GM21737 (cell line): ENCODE measurements around the gene LZTFL1.

Source experiments
- ATAC-seq: cut with Tn5 transposase; IDR thresholded peaks from one replicate; pipeline ENCODE4 v1.9.1; 2021; ENCODE audit warnings: mild to moderate bottlenecking, moderate library complexity; ENCODE audit not compliant: unreplicated experiment

Gene LZTFL1

GRCh38 chr3:45814322-45814721 is 27.6 kb downstream of the LZTFL1 start:
- no peak for ATAC-seq

DNA sequence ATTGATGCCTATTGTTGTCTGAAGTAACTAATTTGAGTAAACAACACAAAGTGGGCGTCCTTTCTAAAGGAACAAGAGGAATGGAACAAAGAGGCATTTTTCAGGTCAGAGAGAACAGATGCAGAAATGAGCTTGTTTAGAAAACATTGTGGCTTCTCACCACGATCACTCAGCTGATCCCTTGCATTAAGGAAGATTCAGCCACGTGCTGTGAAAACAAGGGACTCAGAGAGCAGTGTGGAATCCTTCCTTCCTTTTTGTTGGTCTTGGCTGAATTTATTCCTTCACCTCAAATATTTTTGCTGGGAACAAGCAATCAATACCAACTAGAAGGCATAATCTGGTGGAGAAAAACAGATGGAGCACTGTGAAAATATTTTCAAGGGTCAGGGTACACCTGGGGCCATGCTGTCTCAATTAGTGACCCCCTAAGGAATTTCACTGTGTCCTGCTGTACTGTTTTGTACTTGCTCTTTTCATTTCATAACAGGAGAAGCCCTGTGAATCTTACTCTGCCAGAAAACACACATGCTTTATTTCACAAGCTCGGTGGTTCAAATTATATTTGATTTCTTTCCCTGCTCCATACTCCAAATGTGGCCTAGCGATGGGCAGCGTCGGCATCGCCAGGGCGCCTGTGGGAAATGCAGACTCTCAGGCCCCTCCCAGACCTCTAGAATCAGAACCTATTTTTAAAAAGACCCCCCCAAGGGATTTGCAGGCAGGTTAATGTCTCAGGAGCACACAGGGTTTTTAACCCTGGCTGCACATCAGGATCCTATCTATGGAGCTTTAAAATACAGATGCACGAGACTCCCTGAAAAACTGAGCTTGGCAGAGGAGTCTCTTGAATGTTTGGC is 34.0 kb downstream of the LZTFL1 start:
- ATAC-seq: no peak

DNA sequence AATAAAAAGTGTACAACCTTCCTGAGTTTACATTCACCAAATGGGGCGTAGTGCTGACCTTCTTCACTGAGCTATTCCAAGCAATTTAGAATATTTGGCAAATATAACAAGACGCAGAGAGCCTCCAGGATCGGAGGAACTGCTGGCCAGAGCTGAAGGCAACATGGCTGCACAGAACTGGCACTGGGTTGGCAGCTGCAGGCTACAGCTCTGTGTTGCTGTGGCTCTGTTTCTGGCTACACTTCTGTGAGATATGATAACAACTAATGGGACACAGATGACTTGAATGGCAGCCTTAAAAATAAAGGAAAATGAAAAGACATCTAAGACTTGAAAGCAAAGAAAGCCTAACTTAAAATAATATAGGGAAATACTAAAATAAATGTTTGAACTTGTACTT is 34.8 kb downstream of the LZTFL1 start:
- no peak for ATAC-seq

DNA sequence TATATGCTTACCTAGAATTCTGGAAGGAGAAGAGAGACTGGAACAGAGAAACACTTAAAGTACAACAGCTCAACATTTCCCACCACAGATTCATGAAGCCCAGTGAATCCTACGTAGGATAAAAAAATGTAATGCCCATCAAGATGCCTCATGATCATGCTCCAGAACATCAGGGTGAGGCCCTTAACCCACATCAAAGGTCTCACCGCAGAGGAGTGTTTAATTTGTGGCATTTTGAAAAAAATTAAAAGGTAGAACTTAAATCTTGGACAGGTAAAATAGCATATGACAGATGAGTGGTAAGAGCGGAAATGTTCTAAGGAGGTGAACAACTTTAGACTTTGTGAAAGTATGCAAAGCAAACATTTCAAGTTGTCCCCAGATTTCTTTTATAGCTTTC is 35.8 kb downstream of the LZTFL1 start:
- ATAC-seq: no peak

DNA sequence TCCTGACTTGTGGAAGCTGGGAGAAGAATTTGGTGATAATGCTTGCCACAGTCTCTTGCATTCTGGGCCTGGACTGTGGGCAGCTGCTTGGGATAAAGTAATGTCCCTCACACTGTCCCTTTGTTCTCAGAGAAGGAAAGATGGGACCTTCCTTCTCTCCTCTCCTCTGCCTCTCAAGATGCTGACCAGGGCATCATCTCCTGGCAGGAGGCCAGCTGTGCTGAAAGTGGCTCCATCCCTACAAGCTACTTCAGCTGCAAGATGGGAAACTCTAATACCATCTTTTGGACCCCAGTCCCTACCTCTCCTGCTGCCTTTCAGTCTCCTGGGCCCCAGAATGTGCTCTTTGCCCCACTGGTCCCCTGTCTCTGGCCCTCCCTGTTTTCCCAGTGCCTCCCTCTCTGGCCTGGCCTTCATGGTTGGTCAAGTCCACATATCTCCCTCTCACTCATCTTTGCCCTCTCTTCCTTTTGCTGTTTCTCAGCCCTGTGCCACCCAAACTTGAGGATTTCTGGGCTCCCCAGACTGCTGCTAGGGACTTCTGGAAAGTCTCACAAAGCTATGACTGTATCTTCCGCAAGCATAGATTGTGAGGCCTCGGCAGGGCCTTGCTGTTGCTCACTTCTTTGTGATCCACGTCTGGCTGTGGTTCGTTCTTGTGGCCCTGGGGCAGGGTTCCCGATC is 38.5 kb downstream of the LZTFL1 start:
- ATAC-seq: no peak

DNA sequence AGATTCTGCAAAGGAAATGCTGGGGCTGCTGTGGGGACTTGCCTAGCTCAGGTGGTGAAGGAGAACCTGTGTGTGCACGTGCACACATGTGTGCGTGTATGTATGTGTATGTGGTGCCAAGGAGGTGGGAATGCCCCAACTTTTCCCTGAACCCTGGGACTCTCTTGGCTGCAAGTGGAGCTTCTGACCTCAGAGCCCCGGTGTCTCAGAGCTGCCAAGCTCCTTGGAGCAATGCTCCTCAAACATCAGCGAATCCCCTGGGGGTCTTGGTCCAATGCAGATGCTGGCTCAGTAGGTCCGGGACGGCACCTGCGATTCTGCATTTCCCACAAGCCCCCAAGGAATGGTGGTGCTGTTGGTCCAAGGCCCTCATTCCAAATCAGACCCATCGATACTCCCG is 39.8 kb downstream of the LZTFL1 start:
- no peak for ATAC-seq

DNA sequence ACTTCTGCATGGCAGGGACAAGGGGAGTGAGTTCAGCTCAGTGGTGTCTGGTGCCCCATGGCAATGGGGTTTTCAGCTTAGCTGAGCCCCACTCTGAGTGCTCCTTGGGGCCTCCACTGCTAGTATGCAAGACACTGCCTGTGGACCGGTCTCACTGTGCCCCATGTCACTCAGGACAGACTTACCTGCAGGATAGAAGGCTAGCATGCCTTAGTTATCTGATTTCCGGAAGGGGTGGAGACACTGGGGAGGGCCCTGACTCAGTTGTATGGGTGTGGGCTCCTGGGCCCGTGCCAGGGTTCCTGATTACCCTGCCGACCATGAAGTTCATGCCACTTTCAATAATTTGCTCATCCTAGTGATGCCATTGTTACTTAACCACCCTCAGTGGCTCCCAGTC is 41.3 kb downstream of the LZTFL1 start:
- no peak for ATAC-seq

DNA sequence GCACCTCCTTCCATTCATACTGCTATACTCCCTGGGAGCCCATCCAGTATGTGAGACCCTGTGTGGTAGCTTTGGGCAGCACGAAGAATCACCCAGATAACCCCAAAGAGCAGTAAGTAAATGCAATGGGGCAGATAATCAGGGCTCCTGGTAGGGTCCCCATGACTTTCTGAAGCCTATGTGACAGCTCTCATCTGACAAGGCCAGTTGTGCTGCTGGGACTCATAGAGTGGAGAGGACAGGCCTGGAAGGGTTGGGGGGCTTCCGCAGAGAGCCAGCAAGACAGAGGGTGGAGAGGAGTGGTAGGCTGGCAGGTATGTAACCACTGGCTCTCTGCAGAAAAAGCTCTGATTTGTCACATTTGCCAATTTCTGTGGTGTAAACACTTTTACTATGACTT is 42.3 kb downstream of the LZTFL1 start:
- no peak for ATAC-seq

GRCh38 chr3:45798034-45798433 is 43.9 kb downstream of the LZTFL1 start:
- no peak for ATAC-seq

DNA sequence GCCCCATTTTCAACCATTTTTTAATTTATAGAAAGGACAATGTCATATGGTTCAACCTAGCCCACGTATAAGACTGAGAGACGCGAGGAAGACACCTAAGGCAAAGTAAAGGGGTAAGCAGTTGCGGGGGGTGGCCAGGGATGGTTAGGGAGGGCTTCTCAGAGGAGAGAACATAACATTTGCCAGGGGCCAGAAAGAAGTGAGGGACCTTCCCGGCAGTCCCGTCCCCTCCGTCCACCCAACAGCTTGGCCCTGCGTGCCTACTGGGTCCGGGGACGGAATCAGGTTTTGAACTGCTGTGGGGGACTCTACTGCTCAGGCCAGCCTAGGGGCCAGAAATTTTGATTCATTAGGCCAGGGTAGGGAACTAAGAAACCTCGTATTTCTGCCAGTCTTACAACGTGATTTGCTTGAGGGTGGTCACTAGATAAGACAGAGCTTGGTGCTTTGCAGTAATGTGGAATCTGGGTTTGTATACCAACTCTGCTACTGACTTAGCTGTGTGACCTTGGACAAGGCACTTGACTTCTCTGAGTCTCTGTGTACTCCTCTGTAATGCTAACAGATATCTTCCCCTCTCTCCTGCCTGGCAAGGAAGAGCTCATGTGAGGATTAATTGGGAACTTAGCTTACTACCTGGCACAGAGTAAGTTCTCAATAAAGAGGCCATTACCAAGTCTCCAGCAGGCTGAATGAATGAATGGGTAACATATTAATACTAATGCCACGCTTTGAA is 44.8 kb downstream of the LZTFL1 start:
- ATAC-seq: no peak

DNA sequence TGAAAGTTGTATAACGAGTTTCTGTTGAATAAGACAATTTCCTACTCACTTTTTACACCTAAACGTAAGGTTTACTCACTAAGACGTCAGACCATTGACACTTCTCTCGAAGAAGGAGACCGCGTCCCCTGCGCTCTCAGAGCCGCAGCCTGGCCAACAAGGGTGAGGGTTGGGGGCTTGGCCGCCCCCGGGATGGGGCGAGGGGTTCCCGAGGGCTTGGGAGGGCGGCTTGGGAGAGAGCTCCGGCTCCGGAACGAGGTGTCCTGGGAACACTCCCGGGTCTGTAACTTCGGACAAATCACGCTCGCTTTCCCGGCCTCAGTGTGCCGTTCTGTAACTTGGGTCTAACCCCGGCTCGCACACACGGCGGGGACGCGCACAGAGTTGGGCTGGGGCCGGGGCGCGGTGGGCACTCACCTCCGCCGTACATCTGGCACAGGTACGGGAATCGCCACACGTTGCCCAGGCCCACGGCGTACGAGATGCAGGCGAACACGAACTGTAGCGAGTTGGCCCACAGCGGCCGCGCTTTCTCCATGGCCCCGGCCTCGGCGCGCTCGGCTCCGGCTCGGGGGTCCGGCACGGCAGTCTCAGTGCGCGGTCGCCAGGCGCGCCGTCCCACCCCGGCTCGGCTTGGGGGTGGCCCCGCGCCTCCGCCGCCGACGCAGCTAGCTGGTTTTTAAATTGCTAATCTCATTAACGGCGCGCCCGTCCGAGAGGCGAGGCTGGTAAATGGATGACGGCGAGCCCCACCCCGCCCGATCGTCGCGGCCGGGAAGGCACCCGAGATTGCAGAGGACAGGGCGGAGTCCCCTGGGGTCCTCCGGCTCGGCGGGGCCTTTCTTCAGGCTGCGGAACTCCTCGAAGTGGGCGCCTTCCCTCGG is 45.8 kb downstream of the LZTFL1 start, which contains the start of gene SLC6A20:
TSS of gene SLC6A20 (minus strand) at position 655 of the 884 bp plus-strand sequence. CDS start at position 538, 117 bp downstream.
- no peak for ATAC-seq

GRCh38 chr3:45795509-45795881 is 46.4 kb downstream of the LZTFL1 start:
- ATAC-seq: no peak

DNA sequence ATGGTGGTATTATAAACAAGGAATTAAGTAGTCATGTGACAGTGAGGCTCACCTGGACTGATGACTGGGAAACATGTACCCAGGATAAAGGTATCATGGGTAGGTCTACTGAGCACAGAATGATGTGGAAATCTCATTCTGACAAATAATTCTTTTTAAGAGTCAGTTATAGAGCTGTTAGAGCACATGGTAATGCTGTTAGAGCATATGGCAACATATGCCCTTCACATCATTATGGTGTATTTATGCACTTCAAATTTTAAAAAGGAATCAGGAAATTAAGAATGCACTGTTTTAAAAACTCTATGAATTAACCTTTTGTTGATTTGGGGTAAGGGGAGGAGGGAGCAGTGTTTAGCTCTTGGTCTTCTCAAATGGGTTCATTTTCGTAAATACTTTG is 47.3 kb downstream of the LZTFL1 start:
- no peak for ATAC-seq

- no peak for ATAC-seq
Measured at GRCh38 chr3:45794177-45794560, 47.8 kb downstream of the LZTFL1 start.

DNA sequence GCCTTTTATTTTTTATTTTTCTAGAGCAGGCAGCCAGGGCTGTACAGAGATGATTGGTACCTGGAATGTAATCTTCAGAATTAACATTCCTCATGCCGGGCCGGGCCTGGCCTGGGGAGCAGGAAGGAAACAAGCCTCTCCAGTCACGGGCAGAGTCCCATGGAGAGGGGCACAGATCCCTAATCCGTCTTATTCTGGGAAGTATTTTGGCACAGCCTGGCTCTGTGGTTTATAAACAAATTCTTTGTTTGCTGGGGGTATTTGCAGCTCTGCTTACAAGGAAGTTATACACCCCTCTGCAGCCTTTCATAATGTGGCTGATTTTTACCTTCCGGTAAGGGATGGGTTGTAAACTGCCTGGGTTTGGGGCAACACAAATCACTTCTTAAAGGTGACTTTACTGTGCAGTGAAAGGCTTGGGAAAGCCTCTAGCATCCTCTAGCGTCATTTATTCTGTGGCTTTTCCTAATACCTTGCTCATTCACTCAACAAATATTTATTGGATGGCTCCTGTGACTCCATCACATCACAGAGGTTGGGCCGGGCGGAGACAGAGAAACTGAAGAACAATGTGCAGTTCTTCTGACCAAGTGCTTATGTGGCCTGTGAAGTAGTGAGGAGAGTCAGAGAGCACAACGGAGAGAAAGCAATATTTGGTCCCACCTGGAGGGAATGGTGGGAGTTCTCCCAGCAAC is 48.3 kb downstream of the LZTFL1 start:
- no peak for ATAC-seq

GRCh38 chr3:45792516-45793172 is 49.3 kb downstream of the LZTFL1 start:
- ATAC-seq: no peak

DNA sequence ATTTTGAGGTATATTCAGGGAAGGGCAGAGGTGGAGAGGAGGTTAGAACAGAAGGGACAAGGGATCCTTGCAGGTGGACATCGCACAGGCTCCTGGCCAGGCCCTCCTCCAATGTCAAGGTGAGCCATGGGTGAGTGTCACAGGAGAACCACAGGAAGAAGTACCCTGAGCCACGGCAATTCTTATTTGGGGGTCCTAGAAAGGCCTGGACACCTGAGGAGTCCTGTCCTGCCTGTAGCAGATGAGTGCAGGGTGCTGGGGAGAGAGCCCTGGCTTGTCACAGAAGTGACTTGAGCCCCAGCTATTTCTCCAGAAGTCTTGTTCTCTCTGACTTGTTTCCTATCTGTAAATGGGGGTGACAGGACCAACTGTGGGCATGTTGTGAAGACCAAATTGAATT is 49.9 kb downstream of the LZTFL1 start:
- no peak for ATAC-seq

DNA sequence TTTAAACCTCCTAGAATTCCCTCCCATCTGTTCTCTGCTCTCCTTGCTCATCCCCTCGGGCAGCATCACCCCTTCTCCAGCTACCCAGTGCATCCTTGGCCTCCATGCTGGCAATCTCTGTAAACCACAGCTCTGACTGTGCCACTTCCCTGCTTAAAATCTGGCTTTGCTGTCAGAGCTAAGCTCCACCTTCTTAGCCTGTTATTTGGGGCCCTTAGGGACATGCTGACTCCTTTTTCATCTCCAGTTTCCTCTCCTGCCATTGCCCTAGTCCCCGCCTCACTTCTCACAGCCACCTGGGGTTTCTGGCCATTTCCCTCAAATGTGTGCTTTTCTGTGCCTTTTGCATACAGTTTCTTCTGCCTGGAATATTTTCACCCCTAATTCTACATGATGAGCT is 51.3 kb downstream of the LZTFL1 start:
- ATAC-seq: no peak

- ATAC-seq: no peak
Measured at GRCh38 chr3:45789235-45789812, 52.6 kb downstream of the LZTFL1 start.
